Body of pancreas (tissue), 4 donors: ENCODE results near the gene PPARA. TPM values are rescaled to one million over a fixed set of nuclear protein-coding genes. Genes with fewer than 3 reads are reported as not detected.
"Not testable (repeated sequence)": the region's sequence is repeated elsewhere in the genome, so short reads cannot be mapped to it uniquely, and the experiment has no call there.

Source experiments
- ATAC-seq: fragments of 150-250 bp; one replicate; pipeline ENCODE4 v1.9.1; 2016
- DNase-seq, 4 donors: peaks; one replicate each; pipeline ENCODE4 v3.0.0-alpha.2; 2019
- H3K27ac ChIP-seq, 4 donors: fragments of 200-600 bp; sonication (generic); 1 replicate in 3 of 4; 2 replicates in 1 of 4; pipeline versions ENCODE4 v1.5.1 to v1.6.1; 2016 to 2019; ENCODE audit warnings: mild to moderate bottlenecking in 1 of 4, mixed read lengths in 1 of 4, moderate library complexity in 1 of 4
- H3K27me3 ChIP-seq, 2 donors: fragments of 200-600 bp; sonication (generic); one replicate each; pipeline ENCODE4 v1.6.0; 2016; ENCODE audit warnings: mild to moderate bottlenecking in 1 of 2
- H3K36me3 ChIP-seq, 2 donors: fragments of 200-600 bp; sonication (generic); replicated peaks in 1 of 2; 2 replicates each; pipeline ENCODE4 v1.5.1; 2016; ENCODE audit warnings: low read depth in 2 of 2; ENCODE audit not compliant: insufficient read depth in 1 of 2
- H3K4me1 ChIP-seq: fragments of 200-600 bp; sonication (generic); one replicate; pipeline ENCODE4 v1.6.0; 2016
- H3K4me3 ChIP-seq, 2 donors: fragments of 200-600 bp; sonication (generic); 1 replicate in 1 of 2; 2 replicates in 1 of 2; pipeline ENCODE4 v1.5.1; 2016 to 2019
- H3K9me3 ChIP-seq, 3 donors: fragments of 200-600 bp; sonication (generic); 1 replicate in 2 of 3; 2 replicates in 1 of 3; pipeline ENCODE4 v1.5.1; 2016
- CTCF ChIP-seq, 7 experiments: fragments of 450-650 bp in 4 of 7; fragments of 200-600 bp in 3 of 7; sonication (generic) in 3 of 7; IDR thresholded peaks; one replicate each; pipeline ENCODE4 v1.5.1; 2016 to 2019; ENCODE audit warnings: antibody characterized with exemption in 7 of 7
- POLR2A ChIP-seq, 3 donors: fragments of 450-650 bp; IDR thresholded peaks; one replicate each; pipeline ENCODE4 v1.6.1; 2016; ENCODE audit warnings: antibody characterized with exemption in 3 of 3, mild to moderate bottlenecking in 2 of 3
- WGBS, 2 donors: methylation state at CpG; one replicate each; pipeline ENCODE4 v1.1.5; 2017; 5-methylcytosine and 5-hydroxymethylcytosine counted together
- intact Hi-C: fragments of 100-400 bp; cut with DNase I; formaldehyde crosslinking; loops from one replicate; pipeline ENCODE4 v1.15.1; 2023
- total RNA-seq, 2 donors: library from RNA; depleted of rRNA; stranded (reverse); fragments of >200 nt; gene quantifications; one replicate each; pipeline ENCODE4 v1.1.0, GENCODE V29; 2016

The PPARA gene
- total RNA-seq, 2 donors from 2014 or later = 15.8 to 19.8 TPM

- DNase-seq (peak in 2 of 4 donors; percentile 13 to 18), ATAC-seq (no peak)
- WGBS, 2 donors = 84 to 87% methylated on average over 18 of the region's 18 CpGs
- Histone ChIP-seq H3K27ac (no peak overlapping the region), H3K9me3 (no peaks in the 10 kb centered on the region), H3K4me3 (no peak overlapping the region), H3K27me3 (no peaks in the 10 kb centered on the region), H3K4me1 (no peaks in the 10 kb centered on the region), H3K36me3 (peaks cover 0 to 5% of the 10 kb centered on the region in 2 donors)
- intact Hi-C loops = no loop called here
- TF ChIP-seq POLR2A (IDR thresholded peaks at IDR 0.05) = no peak
- no peak for TF ChIP-seq CTCF (IDR thresholded peaks at IDR 0.05)
Observed at GRCh38 chr22:46195487-46196165, 45.3 kb downstream of the PPARA start.

GRCh38 chr22:46196278-46196677, 46.0 kb downstream of the PPARA start:
- TF ChIP-seq POLR2A (IDR thresholded peaks at IDR 0.05) (no peak), CTCF (IDR thresholded peaks at IDR 0.05) (no peak)
- ATAC-seq = no peak
- peak in 2 of 4 donors; percentile 15 to 44 for DNase-seq
- Histone ChIP-seq H3K27me3 (no peaks in the 10 kb centered on the region), H3K4me1 (no peaks in the 10 kb centered on the region), H3K27ac (no peak overlapping the region), H3K4me3 (no peak overlapping the region), H3K36me3 (peaks cover 0 to 5% of the 10 kb centered on the region in 2 donors), H3K9me3 (no peaks in the 10 kb centered on the region)
- WGBS, 2 donors = 79 to 89% methylated on average over 8 of the region's 8 CpGs
- intact Hi-C loops = no loop called here

- peaks cover 0 to 5% of the 10 kb centered on the region in 2 donors for H3K36me3 ChIP-seq
- no peaks in the 10 kb centered on the region for H3K9me3 ChIP-seq
- WGBS, 2 donors = 87 to 94% methylated on average over 18 of the region's 18 CpGs
- TF ChIP-seq POLR2A (IDR thresholded peaks at IDR 0.05) (no peak), CTCF (IDR thresholded peaks at IDR 0.05) (no peak)
- H3K27ac ChIP-seq = no peak overlapping the region
- H3K4me3 ChIP-seq = no peak overlapping the region
- ATAC-seq (no peak), DNase-seq (peak in 1 of 4 donors; percentile 7)
- H3K4me1 ChIP-seq = no peaks in the 10 kb centered on the region
- intact Hi-C loops = no loop called here
- no peaks in the 10 kb centered on the region for H3K27me3 ChIP-seq
Observed at GRCh38 chr22:46198274-46198673, 47.9 kb downstream of the PPARA start.

GRCh38 chr22:46198806-46199205, 48.5 kb downstream of the PPARA start:
- H3K4me3 ChIP-seq, ATAC-seq, DNase-seq, H3K27me3 ChIP-seq, intact Hi-C loops, H3K9me3 ChIP-seq, H3K36me3 ChIP-seq, H3K27ac ChIP-seq, H3K4me1 ChIP-seq: not testable (repeated sequence)
- 94 to 98% methylated on average over 18 of the region's 18 CpGs for WGBS, 2 donors

- H3K9me3 ChIP-seq = no peaks in the 10 kb centered on the region
- peaks cover 0 to 5% of the 10 kb centered on the region in 2 donors for H3K36me3 ChIP-seq
- no peak overlapping the region for H3K4me3 ChIP-seq
- peak; percentile 63 for ATAC-seq
- intact Hi-C loops = no loop called here
- H3K4me1 ChIP-seq = no peaks in the 10 kb centered on the region
- peak overlapping the region in 2 of 4 donors; percentile 10 to 55 for H3K27ac ChIP-seq
- H3K27me3 ChIP-seq = no peaks in the 10 kb centered on the region
- no peak for TF ChIP-seq CTCF (IDR thresholded peaks at IDR 0.05)
- no peak for TF ChIP-seq POLR2A (IDR thresholded peaks at IDR 0.05)
- WGBS, 2 donors = 60 to 61% methylated on average over 16 to 17 of the region's 17 CpGs
- peak in 3 of 4 donors; percentile 15 to 42 (median 37) for DNase-seq
Observed at GRCh38 chr22:46201059-46201757, 50.9 kb downstream of the PPARA start.
